Measurements from ENCODE around the gene PTGR3.
A peak's percentile ranks its signal among the peaks of the same experiment; 100 is the strongest.

PTGR3 gene

GRCh38 chr18:75228967-75229366, 20.0 kb upstream of the PTGR3 start:
- no peaks in the 10 kb centered on the region for H3K9me3 ChIP-seq
- H3K4me3 ChIP-seq: no peak overlapping the region
- H3K36me3 ChIP-seq: no peaks in the 10 kb centered on the region
- no peak for DNase-seq
- H3K4me1 ChIP-seq: peaks cover 0 to 26% (median 10%) of the 10 kb centered on the region in 4 donors
- intact Hi-C loops (cut with DNase I; ENCODE audit: low total_unique reads): no loop called here
- no peak for TF ChIP-seq CTCF (IDR thresholded peaks at IDR 0.05)
- H3K27ac ChIP-seq: no peak overlapping the region
- H3K27me3 ChIP-seq: no peaks in the 10 kb centered on the region

GRCh38 chr18:75227535-75228296, 18.8 kb upstream of the PTGR3 start:
- Histone ChIP-seq H3K4me3 (peak overlapping the region; percentile 39 to 41), H3K36me3 (no peaks in the 10 kb centered on the region), H3K4me1 (peaks cover 0 to 26% (median 10%) of the 10 kb centered on the region in 4 donors), H3K27ac (peak overlapping the region in 1 of 2 donors; percentile 5), H3K27me3 (no peaks in the 10 kb centered on the region), H3K9me3 (no peaks in the 10 kb centered on the region)
- no peak for DNase-seq
- TF ChIP-seq CTCF (IDR thresholded peaks at IDR 0.05): no peak
- intact Hi-C loops (cut with DNase I; ENCODE audit: low total_unique reads): no loop called here

GRCh38 chr18:75226956-75227316, 18.0 kb upstream of the PTGR3 start:
- DNase-seq: no peak
- H3K4me3 ChIP-seq: peak overlapping the region; percentile 39 to 41
- no peaks in the 10 kb centered on the region for H3K27me3 ChIP-seq
- H3K9me3 ChIP-seq: no peaks in the 10 kb centered on the region
- peaks cover 0 to 26% (median 10%) of the 10 kb centered on the region in 4 donors for H3K4me1 ChIP-seq
- TF ChIP-seq CTCF (IDR thresholded peaks at IDR 0.05): no peak
- no peaks in the 10 kb centered on the region for H3K36me3 ChIP-seq
- intact Hi-C loops (cut with DNase I; ENCODE audit: low total_unique reads): no loop called here
- peak overlapping the region; percentile 41 to 53 for H3K27ac ChIP-seq

- TF ChIP-seq CTCF (IDR thresholded peaks at IDR 0.05): no peak
- peaks cover 0 to 26% (median 10%) of the 10 kb centered on the region in 4 donors for H3K4me1 ChIP-seq
- peak overlapping the region; percentile 39 to 41 for H3K4me3 ChIP-seq
- H3K27ac ChIP-seq: peak overlapping the region; percentile 41 to 53
- intact Hi-C loops (cut with DNase I; ENCODE audit: low total_unique reads): no loop called here
- no peak for DNase-seq
- no peaks in the 10 kb centered on the region for H3K9me3 ChIP-seq
- H3K36me3 ChIP-seq: no peaks in the 10 kb centered on the region
- H3K27me3 ChIP-seq: no peaks in the 10 kb centered on the region
Measured at GRCh38 chr18:75226286-75226955, 17.5 kb upstream of the PTGR3 start.

GRCh38 chr18:75223687-75224347, 14.9 kb upstream of the PTGR3 start:
- H3K4me3 ChIP-seq: no peak overlapping the region
- H3K27ac ChIP-seq: no peak overlapping the region
- intact Hi-C loops (cut with DNase I; ENCODE audit: low total_unique reads): no loop called here
- no peaks in the 10 kb centered on the region for H3K36me3 ChIP-seq
- DNase-seq: no peak
- no peak for TF ChIP-seq CTCF (IDR thresholded peaks at IDR 0.05)
- H3K9me3 ChIP-seq: no peaks in the 10 kb centered on the region
- H3K27me3 ChIP-seq: no peaks in the 10 kb centered on the region
- peaks cover 0 to 26% (median 10%) of the 10 kb centered on the region in 4 donors for H3K4me1 ChIP-seq

Data from tibial artery (tissue), 4 donors.